ENCODE data around the gene SERHL2.
A peak's percentile ranks its signal among the peaks of the same experiment; 100 is the strongest.
"Not testable (repeated sequence)": the region's sequence is repeated elsewhere in the genome, so short reads cannot be mapped to it uniquely, and the experiment has no call there.

Gene SERHL2

DNA sequence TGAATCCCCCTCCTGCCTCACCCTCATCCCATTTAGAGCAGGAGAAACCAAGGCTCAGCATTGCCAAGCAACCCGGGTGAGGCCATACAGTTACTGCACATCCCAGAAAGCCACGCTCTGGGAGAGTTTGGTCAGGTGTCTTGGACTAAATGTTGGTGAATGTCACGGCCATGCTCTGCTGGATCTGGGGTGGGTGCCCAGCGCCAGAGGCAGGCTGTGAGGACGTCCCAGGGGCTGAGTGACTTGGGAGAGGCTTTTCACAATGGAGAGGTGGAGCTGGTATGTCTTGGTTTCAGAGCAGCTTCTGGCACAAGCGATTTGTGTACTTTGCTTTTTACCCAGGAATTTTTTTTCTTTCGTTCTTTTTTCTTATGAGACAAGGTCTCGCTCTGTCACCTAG, 6.6 kb downstream of the SERHL2 start:
- H3K4me3 ChIP-seq (ENCODE audit: low read length) = no peak overlapping the region
- TF ChIP-seq, protein P1, sequence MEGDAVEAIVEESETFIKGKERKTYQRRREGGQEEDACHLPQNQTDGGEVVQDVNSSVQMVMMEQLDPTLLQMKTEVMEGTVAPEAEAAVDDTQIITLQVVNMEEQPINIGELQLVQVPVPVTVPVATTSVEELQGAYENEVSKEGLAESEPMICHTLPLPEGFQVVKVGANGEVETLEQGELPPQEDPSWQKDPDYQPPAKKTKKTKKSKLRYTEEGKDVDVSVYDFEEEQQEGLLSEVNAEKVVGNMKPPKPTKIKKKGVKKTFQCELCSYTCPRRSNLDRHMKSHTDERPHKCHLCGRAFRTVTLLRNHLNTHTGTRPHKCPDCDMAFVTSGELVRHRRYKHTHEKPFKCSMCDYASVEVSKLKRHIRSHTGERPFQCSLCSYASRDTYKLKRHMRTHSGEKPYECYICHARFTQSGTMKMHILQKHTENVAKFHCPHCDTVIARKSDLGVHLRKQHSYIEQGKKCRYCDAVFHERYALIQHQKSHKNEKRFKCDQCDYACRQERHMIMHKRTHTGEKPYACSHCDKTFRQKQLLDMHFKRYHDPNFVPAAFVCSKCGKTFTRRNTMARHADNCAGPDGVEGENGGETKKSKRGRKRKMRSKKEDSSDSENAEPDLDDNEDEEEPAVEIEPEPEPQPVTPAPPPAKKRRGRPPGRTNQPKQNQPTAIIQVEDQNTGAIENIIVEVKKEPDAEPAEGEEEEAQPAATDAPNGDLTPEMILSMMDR (conservative IDR thresholded peaks at IDR 0.05; ENCODE audit: low read depth, low read length) = no peak
- no peak for DNase-seq (ENCODE audit: low read depth)

DNA sequence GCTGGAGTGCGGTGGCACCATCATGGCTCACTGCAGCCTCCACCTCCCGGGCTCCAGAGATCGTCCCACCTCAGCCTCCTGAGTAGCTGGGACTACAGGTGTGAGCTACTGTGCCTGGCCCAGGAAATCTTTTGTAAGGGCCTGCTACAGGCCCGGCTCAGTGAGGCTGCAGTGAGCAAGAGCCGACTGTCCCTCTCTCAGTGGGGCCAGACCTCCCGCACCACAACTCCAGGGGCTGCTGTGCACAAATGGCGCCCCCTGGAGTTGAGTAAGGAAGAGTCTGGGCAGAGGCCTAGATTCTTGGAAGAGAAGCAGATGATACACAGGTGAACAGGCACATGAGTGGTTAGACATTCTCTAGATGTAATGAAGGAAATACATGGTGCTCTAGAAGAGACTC, 7.0 kb downstream of the SERHL2 start:
- H3K4me3 ChIP-seq (ENCODE audit: low read length) = no peak overlapping the region
- TF ChIP-seq, protein P1 (conservative IDR thresholded peaks at IDR 0.05; ENCODE audit: low read depth, low read length) = peak; percentile 64
- no peak for DNase-seq (ENCODE audit: low read depth)

DNA sequence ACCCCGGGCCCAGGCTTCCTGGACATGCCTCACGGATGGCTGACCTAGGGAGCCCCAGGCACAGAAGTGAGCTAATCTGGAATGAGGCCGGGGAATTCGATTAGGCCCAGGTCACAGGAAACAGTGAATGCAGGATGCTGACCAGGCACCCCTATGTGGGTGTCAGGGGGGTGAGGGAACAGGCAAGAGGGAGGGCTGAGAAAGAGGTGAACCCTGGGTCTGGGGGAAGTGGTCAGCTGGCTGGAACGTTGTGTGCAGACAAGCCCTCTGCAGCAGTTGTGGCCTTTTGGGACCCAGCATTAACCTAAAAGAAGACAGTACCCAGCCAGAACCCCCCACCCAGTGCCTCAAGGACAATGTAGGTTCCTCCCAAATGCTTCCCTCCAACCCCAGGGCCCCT, 8.1 kb downstream of the SERHL2 start:
- DNase-seq (ENCODE audit: low read depth) = no peak
- TF ChIP-seq, protein P1 (conservative IDR thresholded peaks at IDR 0.05; ENCODE audit: low read depth, low read length) = no peak
- H3K4me3 ChIP-seq (ENCODE audit: low read length) = no peak overlapping the region

DNA sequence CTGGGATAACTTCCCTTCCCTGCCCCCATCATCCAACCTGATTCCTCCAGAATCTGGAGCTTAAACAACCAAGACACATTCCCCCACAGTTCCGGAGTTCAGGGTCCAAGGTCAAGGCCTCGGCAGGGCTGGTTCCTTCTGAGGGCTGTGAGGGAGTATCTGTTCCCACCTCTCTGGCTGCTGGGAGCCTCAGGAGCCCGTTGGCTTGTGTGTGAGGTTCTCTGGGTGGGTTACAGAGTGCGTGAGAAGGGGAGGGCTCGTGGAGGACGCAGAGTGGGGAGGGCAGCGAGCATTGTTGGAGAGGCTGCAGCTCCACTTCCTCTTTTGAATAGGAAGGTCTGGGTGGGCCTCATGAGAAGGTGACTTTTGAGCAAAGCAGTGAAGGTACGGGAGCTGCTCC, 8.5 kb downstream of the SERHL2 start:
- no peak for DNase-seq (ENCODE audit: low read depth)
- TF ChIP-seq, protein P1 (conservative IDR thresholded peaks at IDR 0.05; ENCODE audit: low read depth, low read length) = no peak

DNA sequence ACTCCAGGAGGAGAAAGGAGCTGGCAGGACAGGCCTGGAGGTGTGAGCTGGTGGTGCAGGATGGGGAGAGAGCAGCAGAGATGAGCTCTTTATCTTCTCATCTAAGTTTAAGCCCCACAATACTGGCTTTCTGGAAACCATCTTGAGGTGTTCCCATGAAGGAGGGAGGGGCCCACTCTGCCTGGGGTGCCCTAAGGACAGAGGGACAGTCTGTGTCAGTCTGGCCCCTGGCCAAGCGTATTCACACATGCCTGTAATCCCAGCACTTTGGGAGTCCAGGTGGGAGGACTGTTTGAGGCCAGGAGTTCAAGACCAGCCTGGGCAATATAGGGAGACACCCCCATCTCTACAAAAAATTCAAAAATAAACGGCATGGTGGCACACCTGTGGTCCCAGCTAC, 8.9 kb downstream of the SERHL2 start:
- no peak overlapping the region for H3K4me3 ChIP-seq (ENCODE audit: low read length)
- no peak for DNase-seq (ENCODE audit: low read depth)

More for the DNA sequence above, 8.5 kb downstream of the SERHL2 start:
- no peak overlapping the region for H3K4me3 ChIP-seq (ENCODE audit: low read length)

DNA sequence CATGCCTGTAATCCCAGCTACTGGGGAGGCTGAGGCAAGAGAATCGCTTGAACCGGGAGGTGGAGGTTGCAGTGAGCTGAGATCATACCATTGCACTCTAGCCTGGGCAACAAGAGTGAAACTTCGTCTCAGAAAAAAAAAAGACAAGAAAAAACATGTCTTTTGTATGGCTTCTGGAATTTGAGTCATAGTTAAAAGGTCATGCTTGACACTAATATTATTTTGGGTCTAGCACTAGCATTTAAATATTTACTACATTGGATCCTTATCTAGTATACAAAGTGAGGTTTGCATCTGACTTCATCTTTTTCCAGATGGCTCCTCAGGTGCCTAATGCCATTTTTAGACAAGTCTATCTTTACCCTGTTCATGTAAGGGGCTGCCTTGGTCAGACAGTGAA, 10.2 kb downstream of the SERHL2 start:
- H3K4me3 ChIP-seq (ENCODE audit: low read length); DNase-seq (ENCODE audit: low read depth): not testable (repeated sequence)

More for the DNA sequence above, 8.9 kb downstream of the SERHL2 start:
- TF ChIP-seq, protein P1 (conservative IDR thresholded peaks at IDR 0.05; ENCODE audit: low read depth, low read length) = no peak

DNA sequence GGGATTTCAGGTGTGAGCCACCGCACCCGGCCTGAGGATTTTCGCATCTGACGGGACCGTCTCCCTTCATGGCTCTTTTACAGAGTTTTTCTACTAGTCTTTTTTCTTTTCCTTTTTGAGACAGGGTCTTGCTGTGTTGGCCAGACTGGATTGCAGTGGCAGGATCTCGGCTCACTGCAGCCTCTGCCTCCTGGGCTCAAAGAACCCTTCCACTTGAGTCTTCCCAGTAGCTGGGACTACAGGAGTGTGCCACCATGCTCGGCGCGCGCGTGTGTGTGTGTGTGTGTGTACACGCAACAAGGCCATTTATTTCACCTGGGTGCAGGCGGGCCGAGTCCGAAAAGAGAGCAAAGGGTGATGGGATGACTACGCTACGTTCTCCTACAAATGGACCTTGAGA, 10.9 kb downstream of the SERHL2 start:
- H3K4me3 ChIP-seq (ENCODE audit: low read length) = no peak overlapping the region
- TF ChIP-seq, protein P1 (conservative IDR thresholded peaks at IDR 0.05; ENCODE audit: low read depth, low read length) = no peak
- DNase-seq (ENCODE audit: low read depth) = no peak

DNA sequence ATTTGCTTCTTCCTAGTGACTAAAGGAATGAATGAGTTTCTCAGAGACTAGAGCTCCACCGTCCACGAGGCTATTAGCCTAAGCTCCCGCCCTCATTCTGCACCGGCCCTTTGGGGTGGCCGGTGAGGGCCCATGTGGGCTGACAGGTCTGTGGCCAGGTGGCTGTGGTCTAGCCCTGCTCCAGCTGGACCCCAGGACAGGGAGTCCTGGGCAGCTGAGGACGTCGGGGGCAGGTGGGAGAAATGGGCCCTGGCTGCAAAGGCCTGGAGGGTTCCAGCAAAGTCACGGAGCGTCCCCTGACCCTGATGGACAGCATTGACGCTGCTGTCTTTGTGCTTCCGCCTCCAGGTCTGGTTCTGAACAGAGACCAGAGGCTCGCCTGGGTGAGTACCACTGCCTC, 12.2 kb downstream of the SERHL2 start:
- TF ChIP-seq, protein P1 (conservative IDR thresholded peaks at IDR 0.05; ENCODE audit: low read depth, low read length) = no peak
- no peak for DNase-seq (ENCODE audit: low read depth)
- H3K4me3 ChIP-seq (ENCODE audit: low read length) = no peak overlapping the region

DNA sequence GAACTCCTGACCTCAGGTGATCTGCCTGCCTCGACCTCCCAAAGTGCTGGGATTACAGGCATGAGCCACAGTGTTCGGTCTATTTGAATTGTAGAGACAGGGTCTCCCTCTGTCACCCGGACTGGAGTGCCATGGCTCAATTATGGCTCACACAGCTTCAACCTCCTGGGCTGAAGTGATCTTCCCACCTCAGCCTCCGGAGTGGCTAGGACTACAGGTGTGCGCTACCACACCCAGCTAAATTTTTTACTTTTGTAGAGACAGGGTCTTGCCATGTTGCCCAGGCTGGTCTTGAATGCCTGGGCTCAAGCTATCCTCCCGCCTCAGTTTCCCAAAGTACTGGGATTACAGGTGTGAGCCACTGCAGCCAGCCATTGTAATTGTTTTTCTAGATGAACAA, 14.2 kb downstream of the SERHL2 start:
- not testable (repeated sequence) for H3K4me3 ChIP-seq (ENCODE audit: low read length); DNase-seq (ENCODE audit: low read depth)

DNA sequence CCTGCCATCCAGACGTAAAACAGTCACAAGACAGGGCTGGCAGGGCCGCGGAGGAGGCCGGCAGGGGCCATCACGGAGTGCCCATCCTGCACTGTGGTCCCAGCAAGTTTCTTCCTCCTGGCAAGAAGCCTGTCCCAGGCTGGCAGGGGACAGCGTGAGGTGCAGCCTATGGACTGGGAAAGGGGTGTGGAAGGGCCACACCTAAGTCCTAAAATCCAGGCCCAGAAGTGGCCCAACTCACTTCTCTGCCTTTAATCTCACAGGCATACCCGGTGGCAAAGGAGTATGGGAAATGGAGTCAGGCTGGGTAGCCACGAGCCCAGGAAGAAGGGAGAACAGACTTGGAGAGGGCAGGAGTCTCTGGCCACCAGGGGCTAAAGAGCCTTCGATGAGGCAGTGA, 16.8 kb downstream of the SERHL2 start:
- DNase-seq (ENCODE audit: low read depth); H3K4me3 ChIP-seq (ENCODE audit: low read length): not testable (repeated sequence)

DNA sequence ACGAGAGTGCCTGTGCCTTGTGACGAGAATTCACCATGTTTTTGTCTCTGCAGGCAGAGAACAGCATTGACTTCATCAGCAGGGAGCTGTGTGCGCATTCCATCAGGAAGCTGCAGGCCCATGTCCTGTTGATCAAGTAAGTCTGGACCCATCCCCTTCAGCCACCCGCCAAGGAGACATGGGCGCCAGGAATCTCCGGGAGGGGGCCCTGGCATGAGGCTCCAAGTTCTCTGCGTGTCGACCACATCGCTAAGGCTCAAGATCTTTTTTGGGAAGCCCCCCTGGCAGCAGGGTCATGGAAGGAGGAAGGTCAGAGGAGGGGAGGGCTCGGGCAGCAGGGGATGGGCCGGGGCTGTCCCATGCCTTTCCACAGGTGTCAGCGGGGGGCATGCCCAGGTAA, 17.3 kb downstream of the SERHL2 start:
- not testable (repeated sequence) for H3K4me3 ChIP-seq (ENCODE audit: low read length); DNase-seq (ENCODE audit: low read depth)

All from retinal pigment epithelial cell (primary cell).